Measurements from ENCODE around the gene REEP1. TPM values are rescaled to one million over a fixed set of nuclear protein-coding genes. Genes with fewer than 3 reads are reported as not detected.

REEP1 gene
- total and polyA plus RNA-seq, 2 experiments from 2014 or later, result 21.5 to 26.5 TPM

DNA sequence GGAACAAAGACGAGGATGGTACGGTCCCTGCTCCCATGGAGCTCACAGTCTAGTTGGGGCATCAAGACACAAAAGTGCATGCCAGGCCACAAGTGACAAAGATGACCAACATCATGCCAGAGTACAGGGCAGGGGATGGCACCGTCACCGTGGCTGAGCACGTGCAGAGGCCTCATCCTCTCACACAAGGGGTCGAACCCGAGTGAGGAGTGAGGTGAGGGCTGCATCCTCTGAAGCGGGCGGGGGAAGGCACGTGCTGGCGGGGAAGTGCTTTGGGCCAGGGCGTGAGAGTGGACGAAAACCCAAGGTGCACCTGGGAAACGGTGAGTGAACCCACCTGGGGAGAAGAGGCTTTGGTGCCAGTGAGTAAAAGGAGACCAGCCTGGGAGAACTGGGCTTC, 97.2 kb downstream of the REEP1 start:
- Histone ChIP-seq H3K9me3 (ENCODE audit: low read depth) (no peaks in the 10 kb centered on the region), H3K4me1 (ENCODE audit: insufficient read depth) (peaks cover 7% of the 10 kb centered on the region), H3K4me3 (no peak overlapping the region), H4K20me1 (ENCODE audit: insufficient read depth, poor library complexity, severe bottlenecking) (no peaks in the 10 kb centered on the region), H3K4me2 (no peak overlapping the region), H3K79me2 (no peaks in the 10 kb centered on the region), H2AFZ (no peak overlapping the region), H3K9me2 (replicated peaks; ENCODE audit: insufficient read depth) (no peaks in the 10 kb centered on the region), H3K27ac (no peak overlapping the region), H3K36me3 (replicated peaks; ENCODE audit: insufficient read depth, low read depth) (no peaks in the 10 kb centered on the region), H3K27me3 (no peaks in the 10 kb centered on the region)
- no peak for TF ChIP-seq EZH2 (IDR thresholded peaks at IDR 0.05; ENCODE audit: borderline replicate concordance)
- WGBS (ENCODE audit: low lambda C conversion rate, missing lambda C conversion rate), result 94% methylated on average over 14 of the region's 14 CpGs
- no peak for DNase-seq (ENCODE audit: low spot score)

GRCh38 chr2:86239745-86240144, 97.7 kb downstream of the REEP1 start:
- no peaks in the 10 kb centered on the region for H3K9me3 ChIP-seq (ENCODE audit: low read depth)
- H3K27me3 ChIP-seq, result no peaks in the 10 kb centered on the region
- H3K4me3 ChIP-seq, result no peak overlapping the region
- H3K79me2 ChIP-seq, result no peaks in the 10 kb centered on the region
- H3K9me2 ChIP-seq (replicated peaks; ENCODE audit: insufficient read depth), result no peaks in the 10 kb centered on the region
- H4K20me1 ChIP-seq (ENCODE audit: insufficient read depth, poor library complexity, severe bottlenecking), result no peaks in the 10 kb centered on the region
- H3K27ac ChIP-seq, result no peak overlapping the region
- DNase-seq (ENCODE audit: low spot score), result no peak
- no peak overlapping the region for H3K4me2 ChIP-seq
- no peak overlapping the region for H2AFZ ChIP-seq
- no peak for TF ChIP-seq EZH2phosphoT487 (IDR thresholded peaks at IDR 0.05; ENCODE audit: low read depth, severe bottlenecking, unreplicated experiment)
- TF ChIP-seq, protein P1, sequence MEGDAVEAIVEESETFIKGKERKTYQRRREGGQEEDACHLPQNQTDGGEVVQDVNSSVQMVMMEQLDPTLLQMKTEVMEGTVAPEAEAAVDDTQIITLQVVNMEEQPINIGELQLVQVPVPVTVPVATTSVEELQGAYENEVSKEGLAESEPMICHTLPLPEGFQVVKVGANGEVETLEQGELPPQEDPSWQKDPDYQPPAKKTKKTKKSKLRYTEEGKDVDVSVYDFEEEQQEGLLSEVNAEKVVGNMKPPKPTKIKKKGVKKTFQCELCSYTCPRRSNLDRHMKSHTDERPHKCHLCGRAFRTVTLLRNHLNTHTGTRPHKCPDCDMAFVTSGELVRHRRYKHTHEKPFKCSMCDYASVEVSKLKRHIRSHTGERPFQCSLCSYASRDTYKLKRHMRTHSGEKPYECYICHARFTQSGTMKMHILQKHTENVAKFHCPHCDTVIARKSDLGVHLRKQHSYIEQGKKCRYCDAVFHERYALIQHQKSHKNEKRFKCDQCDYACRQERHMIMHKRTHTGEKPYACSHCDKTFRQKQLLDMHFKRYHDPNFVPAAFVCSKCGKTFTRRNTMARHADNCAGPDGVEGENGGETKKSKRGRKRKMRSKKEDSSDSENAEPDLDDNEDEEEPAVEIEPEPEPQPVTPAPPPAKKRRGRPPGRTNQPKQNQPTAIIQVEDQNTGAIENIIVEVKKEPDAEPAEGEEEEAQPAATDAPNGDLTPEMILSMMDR (IDR thresholded peaks at IDR 0.05; ENCODE audit: poor library complexity), result no peak
- no peak for TF ChIP-seq EZH2 (IDR thresholded peaks at IDR 0.05; ENCODE audit: borderline replicate concordance)
- no peaks in the 10 kb centered on the region for H3K36me3 ChIP-seq (replicated peaks; ENCODE audit: insufficient read depth, low read depth)
- 95% methylated on average over 8 of the region's 8 CpGs for WGBS (ENCODE audit: low lambda C conversion rate, missing lambda C conversion rate)
- H3K4me1 ChIP-seq (ENCODE audit: insufficient read depth), result peaks cover 4% of the 10 kb centered on the region

DNA sequence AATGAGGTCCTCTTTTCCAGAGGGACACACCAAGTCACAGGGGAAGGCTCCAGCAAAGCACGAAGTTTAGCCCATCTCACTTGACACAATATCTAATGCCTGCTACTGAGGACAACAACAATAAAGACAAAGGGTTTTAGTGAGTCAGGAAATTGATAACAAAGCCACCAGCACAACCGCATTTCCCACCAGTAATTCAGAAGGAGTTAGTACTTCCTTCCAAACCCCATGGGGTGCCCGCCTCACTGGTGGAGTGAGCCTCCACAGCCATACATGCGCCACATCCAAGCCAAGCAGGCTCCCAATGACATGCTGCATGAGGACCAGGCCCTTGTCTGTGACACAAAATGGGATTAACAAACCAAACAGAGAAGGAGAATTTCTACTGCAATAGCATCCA, 98.1 kb downstream of the REEP1 start:
- 90% methylated on average over 4 of the region's 4 CpGs for WGBS (ENCODE audit: low lambda C conversion rate, missing lambda C conversion rate)
- no peak overlapping the region for H3K4me3 ChIP-seq
- no peak for DNase-seq (ENCODE audit: low spot score)
- H3K79me2 ChIP-seq, result no peaks in the 10 kb centered on the region
- H3K4me1 ChIP-seq (ENCODE audit: insufficient read depth), result no peaks in the 10 kb centered on the region
- no peak overlapping the region for H2AFZ ChIP-seq
- H3K27ac ChIP-seq, result no peak overlapping the region
- H3K36me3 ChIP-seq (replicated peaks; ENCODE audit: insufficient read depth, low read depth), result no peaks in the 10 kb centered on the region
- H3K4me2 ChIP-seq, result no peak overlapping the region
- no peaks in the 10 kb centered on the region for H3K9me3 ChIP-seq (ENCODE audit: low read depth)
- H4K20me1 ChIP-seq (ENCODE audit: insufficient read depth, poor library complexity, severe bottlenecking), result no peaks in the 10 kb centered on the region
- H3K27me3 ChIP-seq, result no peaks in the 10 kb centered on the region
- TF ChIP-seq, protein P1 (IDR thresholded peaks at IDR 0.05; ENCODE audit: poor library complexity), result no peak
- no peak for TF ChIP-seq EZH2 (IDR thresholded peaks at IDR 0.05; ENCODE audit: borderline replicate concordance)
- H3K9me2 ChIP-seq (replicated peaks; ENCODE audit: insufficient read depth), result no peaks in the 10 kb centered on the region

- H3K36me3 ChIP-seq (replicated peaks; ENCODE audit: insufficient read depth, low read depth), result no peaks in the 10 kb centered on the region
- H3K27ac ChIP-seq, result no peak overlapping the region
- H3K4me3 ChIP-seq, result no peak overlapping the region
- H4K20me1 ChIP-seq (ENCODE audit: insufficient read depth, poor library complexity, severe bottlenecking), result no peaks in the 10 kb centered on the region
- H3K27me3 ChIP-seq, result no peaks in the 10 kb centered on the region
- no peaks in the 10 kb centered on the region for H3K4me1 ChIP-seq (ENCODE audit: insufficient read depth)
- TF ChIP-seq, protein P1 (IDR thresholded peaks at IDR 0.05; ENCODE audit: poor library complexity), result no peak
- TF ChIP-seq EZH2 (IDR thresholded peaks at IDR 0.05; ENCODE audit: borderline replicate concordance) (no peak), EZH2phosphoT487 (IDR thresholded peaks at IDR 0.05; ENCODE audit: low read depth, severe bottlenecking, unreplicated experiment) (no peak)
- H2AFZ ChIP-seq, result no peak overlapping the region
- no peaks in the 10 kb centered on the region for H3K9me2 ChIP-seq (replicated peaks; ENCODE audit: insufficient read depth)
- no peaks in the 10 kb centered on the region for H3K9me3 ChIP-seq (ENCODE audit: low read depth)
- DNase-seq (ENCODE audit: low spot score), result no peak
- no peaks in the 10 kb centered on the region for H3K79me2 ChIP-seq
- no peak overlapping the region for H3K4me2 ChIP-seq
- 96% methylated on average over 5 of the region's 5 CpGs for WGBS (ENCODE audit: low lambda C conversion rate, missing lambda C conversion rate)
These were observed 99.1 kb downstream of the REEP1 start for GRCh38 chr2:86238354-86238753.

Data from hepatocyte (in vitro differentiated cells).